ENCODE measurements around the gene NBEAL2.

DNA sequence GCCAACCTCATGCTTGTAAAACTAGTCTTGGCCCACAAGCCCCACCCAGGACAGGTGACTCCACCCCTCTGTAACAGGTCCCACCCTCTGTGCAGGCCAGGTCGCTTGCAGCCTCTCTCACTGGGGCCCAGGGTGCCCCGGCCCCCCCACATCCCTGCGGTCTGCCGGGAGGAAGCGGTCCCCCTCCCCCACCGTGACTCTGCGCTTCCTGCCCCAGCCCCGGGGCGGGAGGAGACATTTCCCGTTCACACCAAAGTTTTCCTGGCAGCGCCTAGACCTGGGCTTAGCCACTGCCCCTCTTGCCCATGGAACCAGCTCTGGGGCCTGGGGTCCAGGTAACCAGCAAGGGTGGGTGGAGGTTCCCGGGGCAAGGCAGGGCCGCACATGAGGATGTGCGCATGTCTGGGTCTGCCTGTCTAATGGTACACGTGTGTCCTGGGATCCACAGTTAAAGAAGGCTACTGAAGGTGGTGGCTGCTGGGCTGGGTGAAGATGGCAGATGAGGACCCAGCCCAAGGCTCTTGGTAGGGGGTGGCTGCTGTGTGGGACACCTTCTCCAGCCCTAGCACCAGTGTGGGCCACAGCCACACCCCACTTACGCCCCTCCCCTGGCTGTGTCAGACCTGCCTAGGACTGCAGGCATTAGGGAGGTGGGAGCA lies 8.4 kb downstream of the NBEAL2 start:
- no peak for TF ChIP-seq CTCF (IDR thresholded peaks at IDR 0.05; ENCODE audit: low read length)
- TF ChIP-seq EZH2 (IDR thresholded peaks at IDR 0.05; ENCODE audit: borderline replicate concordance, low read length), result no peak
